K562 (cell line): Measurements from ENCODE around the gene SLC7A6. TPM values are rescaled to one million over a fixed set of nuclear protein-coding genes. Genes with fewer than 3 reads are reported as not detected.

Source experiments
- ASH1L ChIP-seq: fragments of 450-650 bp; IDR thresholded peaks from 2 replicates; pipeline ENCODE4 v1.6.1; 2018; ENCODE audit warnings: borderline replicate concordance, mild to moderate bottlenecking, low read depth; ENCODE audit not compliant: partially characterized antibody
- BHLHE40 ChIP-seq: IDR thresholded peaks from 2 replicates; pipeline ENCODE4 v1.6.1; 2011; ENCODE audit warnings: low read length, improper control_type of control experiment
- CBFA2T3 ChIP-seq: fragments of 450-650 bp; IDR thresholded peaks from 2 replicates; pipeline ENCODE4 v1.6.1; 2017
- EGR1 ChIP-seq: fragments of 450-650 bp; conservative IDR thresholded peaks from 2 replicates; pipeline ENCODE4 v1.6.1; 2017; ENCODE audit warnings: mild to moderate bottlenecking
- ETV1 ChIP-seq: fragments of 450-650 bp; conservative IDR thresholded peaks from 2 replicates; pipeline ENCODE4 v1.6.1; 2016; ENCODE audit warnings: missing genetic modification characterization, control low read depth, low read depth, missing compliant biosample characterization
- HES1 ChIP-seq: fragments of 450-650 bp; IDR thresholded peaks from 2 replicates; pipeline ENCODE4 v1.6.1; 2016; ENCODE audit warnings: low read depth, mild to moderate bottlenecking, moderate library complexity
- HMBOX1 ChIP-seq: sonication (generic); IDR thresholded peaks from 2 replicates; pipeline ENCODE4 v1.6.1; 2016
- HMG20A ChIP-seq: fragments of 450-650 bp; formaldehyde crosslinking; conservative IDR thresholded peaks from 2 replicates; pipeline ENCODE4 v1.4.0; 2020; ENCODE audit warnings: mild to moderate bottlenecking, mixed read lengths
- LEF1 ChIP-seq: fragments of 450-650 bp; IDR thresholded peaks from 2 replicates; pipeline ENCODE4 v1.6.1; 2016; ENCODE audit warnings: mild to moderate bottlenecking
- MCM2 ChIP-seq: fragments of 450-650 bp; IDR thresholded peaks from 2 replicates; pipeline ENCODE4 v1.6.1; 2017; ENCODE audit warnings: low read depth, mild to moderate bottlenecking
- MNT ChIP-seq, 2 experiments: fragments of 450-650 bp; conservative IDR thresholded peaks; 2 replicates each; pipeline ENCODE4 v1.6.1; 2017; ENCODE audit warnings: mild to moderate bottlenecking in 2 of 2, moderate library complexity in 2 of 2
- MYC ChIP-seq, 2 experiments: fragments of 250-450 bp in 1 of 2; sonication (Bioruptor Pico) in 1 of 2; IDR thresholded peaks; 2 replicates each; pipeline versions ENCODE4 v1.5.1 to v1.6.1; 2012 to 2021; ENCODE audit warnings: low read depth in 2 of 2, borderline replicate concordance in 1 of 2, improper control_type of control experiment in 1 of 2, low read length in 1 of 2, mild to moderate bottlenecking in 1 of 2, moderate library complexity in 1 of 2
- NFIC ChIP-seq: fragments of 450-650 bp; IDR thresholded peaks from 2 replicates; pipeline ENCODE4 v1.6.1; 2017; ENCODE audit warnings: mild to moderate bottlenecking, inconsistent platforms
- PKNOX1 ChIP-seq: fragments of 450-650 bp; IDR thresholded peaks from 2 replicates; pipeline ENCODE4 v1.6.1; 2016
- PURB ChIP-seq: sonication (generic); formaldehyde crosslinking; IDR thresholded peaks from 2 replicates; pipeline ENCODE4 v1.9.0; 2021; ENCODE audit warnings: low read depth, mild to moderate bottlenecking, missing genetic modification reagents
- RAD51 ChIP-seq: fragments of 450-650 bp; IDR thresholded peaks from 2 replicates; pipeline ENCODE4 v1.7.1; 2016; ENCODE audit warnings: low read depth, mild to moderate bottlenecking, borderline replicate concordance
- RCOR1 ChIP-seq, 2 experiments: IDR thresholded peaks; 2 replicates each; pipeline ENCODE4 v1.6.1; 2012; ENCODE audit warnings: low read depth in 2 of 2, low read length in 2 of 2, borderline replicate concordance in 1 of 2, improper control_type of control experiment in 1 of 2
- SMAD4 ChIP-seq: fragments of 250-450 bp; sonication (Bioruptor Pico); conservative IDR thresholded peaks from 2 replicates; pipeline ENCODE4 v1.8.0; 2021; ENCODE audit warnings: inconsistent platforms, mild to moderate bottlenecking, moderate library complexity
- TBL1XR1 ChIP-seq, 2 experiments: IDR thresholded peaks; 2 replicates each; pipeline ENCODE4 v1.6.1; 2012; ENCODE audit warnings: improper control_type of control experiment in 2 of 2, low read length in 2 of 2, mild to moderate bottlenecking in 1 of 2
- TCF7 ChIP-seq: sonication (generic); IDR thresholded peaks from 2 replicates; pipeline ENCODE4 v1.6.1; 2016; ENCODE audit warnings: antibody characterized with exemption, borderline replicate concordance
- ZNF239 ChIP-seq: fragments of 250-450 bp; sonication (Bioruptor Pico); IDR thresholded peaks from 2 replicates; pipeline ENCODE4 v1.4.0; 2020; ENCODE audit warnings: mild to moderate bottlenecking
- ZNF766 ChIP-seq: fragments of 200-800 bp; sonication (Bioruptor generic); conservative IDR thresholded peaks from 2 replicates; pipeline ENCODE4 v1.6.1; 2016; ENCODE audit warnings: missing genetic modification characterization, missing compliant biosample characterization
- polyA plus RNA-seq, 8 experiments: library from polyadenylated mRNA; depleted of rRNA in 4 of 8; stranded (reverse) in 5 of 8; unstranded in 3 of 8; fragments of >200 nt; fragmentation: Nextera tagmentation in 2 of 8; fragmentation: Illumina TruSeq in 1 of 8; extraction: Ambion mirVana in 2 of 8; extraction: Trizol in 1 of 8; gene quantifications; 2 replicates each; pipeline versions ENCODE4 v1.2.1 to v1.2.3, GENCODE V29; 2011 to 2014; ENCODE audit warnings: inconsistent platforms in 1 of 8, missing spikeins in 1 of 8
- total RNA-seq, 7 experiments: library from RNA; depleted of rRNA in 6 of 7; stranded (reverse); fragments of >200 nt in 6 of 7; fragmentation: Illumina TruSeq in 2 of 7; extraction: Trizol in 2 of 7; gene quantifications; 2 replicates each; pipeline versions ENCODE4 v1.2.1 to v1.2.3, GENCODE V29; 2011 to 2021; ENCODE audit warnings: low replicate concordance in 1 of 7

The SLC7A6 gene
- total and polyA plus RNA-seq, 9 of the 15 experiments (the other 6 are each of a cell fraction or from before 2014, with no cell fraction given) = 12.6 to 60.1 (median 29.8) TPM

GRCh38 chr16:68344252-68344651 lies 79.9 kb downstream of the SLC7A6 start (continued):
- TF ChIP-seq MNT (conservative IDR thresholded peaks at IDR 0.05) = peak in 1 of 2 experiments; percentile 47; a peak in 1 of 4 replicates
- TF ChIP-seq PURB = no peak
- TF ChIP-seq LEF1 = 0 out of 2 replicates have a peak, but pooled peaks have one; percentile 24
- no peak for TF ChIP-seq ASH1L
- 0 out of 2 replicates have a peak, but pooled peaks have one; percentile 24 for TF ChIP-seq HES1
- 0 out of 2 replicates have a peak, but pooled peaks have one; percentile 36 for TF ChIP-seq ETV1 (tag)
- 0 out of 2 replicates have a peak, but pooled peaks have one; percentile 20 for TF ChIP-seq RAD51
- no peak for TF ChIP-seq TCF7
- no peak for TF ChIP-seq HMG20A (CRISPR knock-in tag)
- peak; percentile 46; the same call in 1 of the 2 replicates for TF ChIP-seq ZNF766 (CRISPR knock-in tag)
- 0 out of 4 replicates have a peak, but pooled peaks of 1 of the 2 experiments have one; percentile 35 for TF ChIP-seq TBL1XR1 (IDR thresholded peaks at IDR 0.05; ENCODE audit: low read length in 2 of 2)
- 0 out of 2 replicates have a peak, but pooled peaks have one; percentile 26 for TF ChIP-seq SMAD4
- TF ChIP-seq EGR1 = peak; percentile 95
- peak; percentile 31; the same call in 1 of the 2 replicates for TF ChIP-seq CBFA2T3
- TF ChIP-seq RCOR1 (IDR thresholded peaks at IDR 0.05; ENCODE audit: borderline replicate concordance in 1 of 2, low read depth in 2 of 2, low read length in 2 of 2) = peak in 1 of 2 experiments; percentile 36; a peak in 1 of 4 replicates
- peak; percentile 45; the same call in 1 of the 2 replicates for TF ChIP-seq MYC (IDR thresholded peaks at IDR 0.05; ENCODE audit: low read depth, low read length)
- no peak for TF ChIP-seq MYC (CRISPR knock-in tag; IDR thresholded peaks at IDR 0.05; ENCODE audit: borderline replicate concordance, low read depth)
- 0 out of 2 replicates have a peak, but pooled peaks have one; percentile 25 for TF ChIP-seq BHLHE40
- no peak for TF ChIP-seq HMBOX1
- TF ChIP-seq MCM2 = no peak
- TF ChIP-seq ZNF239 (CRISPR knock-in tag) = no peak
- peak; percentile 39 for TF ChIP-seq PKNOX1
- TF ChIP-seq NFIC = peak; percentile 52
